HG03460 (cell line): ENCODE data around the gene SMC3.
A peak's percentile ranks its signal among the peaks of the same experiment; 100 is the strongest.
"Not testable (repeated sequence)": the region's sequence is repeated elsewhere in the genome, so short reads cannot be mapped to it uniquely, and the experiment has no call there.

Source experiments
- ATAC-seq: cut with Tn5 transposase; IDR thresholded peaks from one replicate; pipeline ENCODE4 v1.9.1; 2021; ENCODE audit not compliant: unreplicated experiment

The SMC3 gene

DNA sequence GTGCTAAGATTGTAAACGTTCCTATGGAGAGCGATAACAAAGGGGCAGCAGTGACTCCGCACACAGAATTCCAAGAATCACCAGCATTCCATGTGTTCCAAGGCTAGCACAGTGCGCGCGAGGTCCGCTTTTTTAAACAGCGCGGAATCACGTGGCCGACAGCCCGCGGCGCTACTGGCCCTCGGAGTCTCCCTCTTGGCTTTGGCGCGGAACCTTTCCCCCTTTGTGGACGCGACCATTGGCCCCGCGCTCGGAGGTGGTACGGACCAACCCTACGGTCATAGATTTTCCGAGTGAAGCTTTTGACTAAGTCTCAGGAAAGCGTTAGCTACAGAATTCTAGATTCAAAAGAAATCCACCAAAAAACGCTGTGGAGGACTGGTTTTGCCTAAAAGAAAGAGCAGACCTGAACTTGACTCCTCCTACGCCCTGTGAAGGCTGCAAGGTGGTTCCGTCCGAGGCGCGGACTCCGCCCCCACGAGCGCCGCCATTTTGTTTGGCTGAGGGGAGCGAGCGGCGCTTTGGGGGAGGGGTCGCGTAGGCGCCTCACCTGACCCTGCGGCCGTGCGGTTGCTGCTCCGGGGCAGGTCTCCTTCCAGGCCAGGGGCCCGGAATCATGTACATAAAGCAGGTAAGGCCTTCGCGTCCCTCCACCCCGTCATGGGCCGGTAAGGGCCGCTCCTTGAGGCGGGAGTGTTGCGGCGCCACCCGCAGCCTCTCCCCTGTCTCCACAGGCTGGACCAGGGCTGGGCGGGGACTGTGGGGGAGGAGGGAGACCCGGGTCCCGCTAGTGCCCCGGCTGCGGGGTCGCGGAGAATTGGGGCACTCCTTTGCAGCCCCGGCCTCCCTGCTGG, at the start of gene SMC3:
SMC3 (plus strand) TSS at position 495 of the 854 bp plus-strand sequence; CDS start at position 617, 122 bp downstream.
- peak; percentile 87 for ATAC-seq

DNA sequence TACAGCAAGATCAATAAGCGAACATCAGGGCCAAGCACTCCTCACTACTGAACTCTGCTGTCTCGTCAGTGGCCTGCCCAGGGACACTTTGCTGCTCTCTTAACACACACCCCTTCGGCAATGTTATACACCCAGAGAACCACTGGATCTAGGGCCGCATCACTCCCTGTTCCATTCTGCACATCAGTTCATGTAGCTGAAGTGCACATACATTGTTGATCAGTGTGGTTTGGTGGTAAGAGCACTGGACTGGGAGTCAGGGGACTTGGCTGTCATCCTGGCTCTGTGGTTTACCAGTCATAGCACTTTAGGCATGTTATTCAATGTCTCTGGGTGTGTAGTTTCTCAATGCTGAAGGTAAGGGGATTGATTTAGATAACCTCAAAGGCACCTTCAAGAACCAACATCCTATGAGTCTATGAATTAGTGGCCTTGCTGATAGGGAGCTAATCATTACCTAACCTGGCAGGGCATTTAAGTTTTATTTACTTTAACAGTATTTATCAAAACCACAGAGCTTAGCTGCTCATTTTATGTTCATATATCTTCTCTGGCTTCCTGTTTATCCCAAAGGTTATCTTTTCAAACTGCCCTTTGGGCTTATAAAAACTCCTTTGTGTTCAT, 45.0 kb upstream of the SMC3 start:
- no peak for ATAC-seq

DNA sequence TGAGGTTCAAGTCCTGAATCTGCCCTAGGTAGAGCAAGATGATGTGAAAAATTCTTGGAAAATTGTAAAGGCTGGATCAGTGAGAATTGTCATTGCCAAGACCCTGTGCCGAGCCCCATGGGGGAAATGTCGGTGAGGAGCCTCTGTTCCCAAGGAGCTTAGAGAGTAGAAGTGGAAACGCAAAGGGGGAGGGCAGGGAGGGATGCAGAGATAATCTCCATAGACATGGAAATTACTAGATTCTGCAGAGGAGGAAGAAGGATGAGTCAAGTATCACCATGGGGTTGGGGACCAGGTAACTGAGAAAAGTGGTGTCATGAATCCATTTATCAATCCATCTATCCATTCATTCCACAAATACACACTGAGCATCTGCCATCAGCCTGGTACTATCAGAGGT, 43.8 kb upstream of the SMC3 start:
- no peak for ATAC-seq

GRCh38 chr10:110524179-110524858, 43.2 kb upstream of the SMC3 start:
- no peak for ATAC-seq

DNA sequence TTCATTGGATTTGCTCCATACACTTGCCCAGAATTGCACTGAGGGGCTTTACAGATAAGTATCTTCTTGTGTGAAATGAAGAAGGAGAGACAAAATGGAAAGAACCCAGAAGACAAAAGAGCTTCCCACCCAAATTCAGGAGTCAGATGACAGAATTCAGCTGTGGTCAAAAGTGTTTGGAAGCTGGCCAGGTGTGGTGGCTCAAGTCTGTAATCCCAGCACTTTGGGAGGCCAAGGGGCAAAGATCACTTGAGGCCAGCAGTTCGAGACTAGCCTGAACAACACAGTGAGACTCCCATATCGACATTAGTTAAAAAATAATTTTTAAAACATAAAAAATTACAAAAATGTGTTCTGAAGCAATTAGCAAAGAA, 42.6 kb upstream of the SMC3 start:
- ATAC-seq: no peak

GRCh38 chr10:110525349-110526260, 41.9 kb upstream of the SMC3 start:
- no peak for ATAC-seq

GRCh38 chr10:110527731-110528171, 39.7 kb upstream of the SMC3 start:
- no peak for ATAC-seq

- ATAC-seq: peak; percentile 7
Observed at GRCh38 chr10:110528224-110528996, 39.1 kb upstream of the SMC3 start.

DNA sequence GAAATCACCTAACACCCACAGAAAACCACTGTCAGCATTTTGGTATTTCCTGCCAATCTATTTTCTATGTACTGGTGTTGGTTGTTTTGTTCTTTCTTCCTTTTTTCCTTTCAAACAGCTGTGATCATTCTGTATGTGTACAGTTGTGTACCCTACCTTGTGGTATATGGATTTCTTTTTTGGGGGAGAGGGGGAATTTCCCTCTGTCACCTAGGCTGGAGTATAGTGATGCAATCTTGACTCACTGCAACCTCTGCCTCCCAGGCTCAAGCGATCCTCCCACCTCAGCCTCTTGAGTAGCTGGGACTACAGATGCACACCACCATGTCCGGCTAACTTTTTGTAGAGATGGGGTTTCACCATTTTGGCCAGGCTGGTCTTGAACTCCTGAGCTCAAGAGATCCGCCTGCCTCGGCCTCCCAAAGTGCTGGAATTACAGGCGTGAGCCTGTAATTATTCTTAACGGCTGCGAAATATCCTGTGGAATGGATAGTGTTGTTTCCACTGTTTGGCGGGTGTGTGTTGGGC, 38.4 kb upstream of the SMC3 start:
- ATAC-seq: peak; percentile 67

- ATAC-seq: no peak
Observed at GRCh38 chr10:110529596-110530011, 37.9 kb upstream of the SMC3 start.

DNA sequence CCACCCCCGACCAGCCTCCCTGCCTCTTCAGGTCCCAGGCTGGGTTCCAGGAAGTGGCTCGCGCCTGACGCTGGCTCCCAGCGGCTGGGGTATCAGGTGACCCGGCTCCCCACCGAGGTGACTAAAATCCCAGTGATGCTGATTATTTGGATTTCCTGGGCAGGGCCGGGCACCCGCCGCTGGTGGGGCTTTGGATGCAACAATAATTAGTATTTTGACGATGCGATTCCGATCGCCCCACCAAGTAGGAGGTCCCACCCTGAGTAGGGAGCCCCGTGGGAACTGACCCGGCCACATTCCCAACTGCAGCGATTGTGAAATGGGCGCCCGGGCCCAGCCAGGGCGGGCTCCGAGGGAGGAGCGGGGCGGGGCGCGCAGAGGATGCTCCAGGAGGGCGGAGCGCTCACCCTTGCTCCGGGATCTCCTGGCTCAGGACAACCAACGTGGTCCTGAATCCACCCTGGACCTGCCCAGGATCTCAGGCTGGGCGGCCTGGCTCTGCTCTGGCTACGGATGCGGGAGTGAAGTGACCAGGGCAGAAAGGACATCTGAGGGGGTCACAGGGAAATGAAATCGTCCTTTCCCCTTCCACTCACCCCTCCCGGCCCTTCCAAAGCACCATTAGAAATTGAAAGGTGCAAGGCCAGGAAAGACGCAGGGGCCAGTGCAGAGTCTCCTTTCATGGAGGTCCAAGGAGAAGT, 37.2 kb upstream of the SMC3 start:
- no peak for ATAC-seq

- ATAC-seq: no peak
Observed at GRCh38 chr10:110531687-110532086, 35.8 kb upstream of the SMC3 start.

DNA sequence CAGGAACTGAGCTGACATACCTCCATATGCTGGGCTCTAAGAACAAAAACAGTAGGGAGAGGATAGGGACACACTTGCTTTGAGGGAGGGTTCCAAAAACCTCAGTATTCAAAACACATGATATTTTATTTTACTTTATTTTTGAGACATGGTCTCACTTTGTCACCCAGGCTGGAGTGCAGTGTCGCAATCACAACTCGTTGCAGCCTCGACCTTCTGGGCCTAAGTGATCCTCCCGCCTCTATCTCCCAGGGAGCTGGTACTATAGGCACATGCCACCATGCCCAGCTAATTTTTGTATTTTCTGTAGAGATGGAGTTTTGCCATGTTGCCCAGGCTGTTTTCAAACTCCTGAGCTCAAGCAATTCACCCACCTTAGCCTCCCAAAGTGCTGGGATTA, 34.9 kb upstream of the SMC3 start:
- ATAC-seq: not testable (repeated sequence)

- ATAC-seq: no peak
Observed at GRCh38 chr10:110533149-110533548, 34.3 kb upstream of the SMC3 start.

DNA sequence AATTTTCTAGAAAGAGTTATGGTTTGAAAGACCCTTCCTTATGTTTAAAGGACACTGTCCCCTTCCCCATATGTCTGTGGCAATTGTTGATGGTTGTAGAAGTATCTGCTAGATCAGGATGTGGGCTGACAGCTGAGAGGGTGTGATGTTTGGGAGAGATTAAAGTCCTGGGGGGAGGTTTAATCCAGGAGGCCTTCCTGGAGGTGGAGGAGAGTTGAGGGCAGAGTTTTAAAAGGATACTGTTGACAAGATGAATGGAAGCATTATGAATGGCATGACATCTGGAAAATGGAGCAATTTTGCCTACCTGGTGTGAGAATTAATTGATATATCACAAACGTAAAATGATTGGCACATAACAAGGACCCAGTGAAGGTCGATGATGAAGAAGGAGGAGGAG, 32.9 kb upstream of the SMC3 start:
- ATAC-seq: no peak

- ATAC-seq: peak; percentile 88
Observed at GRCh38 chr10:110535958-110536891, 31.3 kb upstream of the SMC3 start.

GRCh38 chr10:110539091-110539490, 28.4 kb upstream of the SMC3 start:
- no peak for ATAC-seq

DNA sequence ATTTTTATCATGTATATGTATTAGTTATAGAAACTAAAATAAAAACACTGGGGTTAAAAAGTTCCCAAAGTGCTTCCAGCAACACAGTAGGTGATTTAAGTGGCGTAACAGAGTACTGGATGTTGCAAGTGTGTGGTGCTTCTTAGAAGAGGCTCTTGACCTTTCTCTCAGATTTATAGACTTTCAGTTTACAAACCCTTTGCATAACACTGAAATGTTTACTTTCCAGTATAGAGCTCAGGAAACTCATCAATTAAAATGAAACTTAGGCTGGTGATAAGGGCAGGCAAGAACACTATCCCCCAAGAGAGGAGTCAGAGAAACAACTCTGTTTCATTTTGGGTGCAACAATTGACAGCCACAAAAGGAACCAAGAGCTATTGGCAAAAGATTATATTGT, 27.5 kb upstream of the SMC3 start:
- ATAC-seq: no peak
